ENCODE results near the gene MALRD1. TPM values are rescaled to one million over a fixed set of nuclear protein-coding genes. Genes with fewer than 3 reads are reported as not detected.

The MALRD1 gene
- total RNA-seq, 6 experiments from 2014 or later: 0.29 to 0.49 (median 0.34) TPM; not detected in 2

DNA sequence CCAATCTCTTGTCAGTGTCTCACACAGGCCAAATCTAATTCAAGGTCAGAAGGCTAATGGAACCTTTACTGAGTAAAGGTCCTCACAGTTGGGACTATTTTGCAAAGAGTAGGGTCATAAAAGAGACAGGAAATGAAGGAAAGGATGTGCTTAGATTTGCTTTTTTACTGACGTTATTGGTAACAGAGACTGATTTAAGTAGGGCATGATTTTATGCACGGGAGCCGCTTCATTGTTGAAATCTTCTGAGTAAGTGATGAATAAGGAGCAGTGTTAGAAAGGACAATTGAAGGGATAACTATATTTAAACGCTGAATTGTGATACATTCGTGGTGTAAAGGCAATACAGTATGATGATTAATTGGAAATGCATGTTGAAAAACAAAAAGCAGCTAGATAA lies 261.5 kb downstream of the MALRD1 start:
- no peak overlapping the region for H3K4me3 ChIP-seq
- H3K36me3 ChIP-seq: no peaks in the 10 kb centered on the region
- no peak overlapping the region for H3K27ac ChIP-seq
- no peak for TF ChIP-seq POLR2A (IDR thresholded peaks at IDR 0.05)
- TF ChIP-seq, protein P1, sequence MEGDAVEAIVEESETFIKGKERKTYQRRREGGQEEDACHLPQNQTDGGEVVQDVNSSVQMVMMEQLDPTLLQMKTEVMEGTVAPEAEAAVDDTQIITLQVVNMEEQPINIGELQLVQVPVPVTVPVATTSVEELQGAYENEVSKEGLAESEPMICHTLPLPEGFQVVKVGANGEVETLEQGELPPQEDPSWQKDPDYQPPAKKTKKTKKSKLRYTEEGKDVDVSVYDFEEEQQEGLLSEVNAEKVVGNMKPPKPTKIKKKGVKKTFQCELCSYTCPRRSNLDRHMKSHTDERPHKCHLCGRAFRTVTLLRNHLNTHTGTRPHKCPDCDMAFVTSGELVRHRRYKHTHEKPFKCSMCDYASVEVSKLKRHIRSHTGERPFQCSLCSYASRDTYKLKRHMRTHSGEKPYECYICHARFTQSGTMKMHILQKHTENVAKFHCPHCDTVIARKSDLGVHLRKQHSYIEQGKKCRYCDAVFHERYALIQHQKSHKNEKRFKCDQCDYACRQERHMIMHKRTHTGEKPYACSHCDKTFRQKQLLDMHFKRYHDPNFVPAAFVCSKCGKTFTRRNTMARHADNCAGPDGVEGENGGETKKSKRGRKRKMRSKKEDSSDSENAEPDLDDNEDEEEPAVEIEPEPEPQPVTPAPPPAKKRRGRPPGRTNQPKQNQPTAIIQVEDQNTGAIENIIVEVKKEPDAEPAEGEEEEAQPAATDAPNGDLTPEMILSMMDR (IDR thresholded peaks at IDR 0.05): no peak
- ATAC-seq (no peak), DNase-seq (no peak)
- WGBS (ENCODE audit: insufficient coverage, low coverage, low lambda C conversion rate, missing lambda C conversion rate): 13% methylated on average over 5 of the region's 5 CpGs
- H3K4me1 ChIP-seq: no peaks in the 10 kb centered on the region
- intact Hi-C loops (cut with DNase I): no loop called here
- no peaks in the 10 kb centered on the region for H3K9me3 ChIP-seq
- H3K27me3 ChIP-seq: no peaks in the 10 kb centered on the region

DNA sequence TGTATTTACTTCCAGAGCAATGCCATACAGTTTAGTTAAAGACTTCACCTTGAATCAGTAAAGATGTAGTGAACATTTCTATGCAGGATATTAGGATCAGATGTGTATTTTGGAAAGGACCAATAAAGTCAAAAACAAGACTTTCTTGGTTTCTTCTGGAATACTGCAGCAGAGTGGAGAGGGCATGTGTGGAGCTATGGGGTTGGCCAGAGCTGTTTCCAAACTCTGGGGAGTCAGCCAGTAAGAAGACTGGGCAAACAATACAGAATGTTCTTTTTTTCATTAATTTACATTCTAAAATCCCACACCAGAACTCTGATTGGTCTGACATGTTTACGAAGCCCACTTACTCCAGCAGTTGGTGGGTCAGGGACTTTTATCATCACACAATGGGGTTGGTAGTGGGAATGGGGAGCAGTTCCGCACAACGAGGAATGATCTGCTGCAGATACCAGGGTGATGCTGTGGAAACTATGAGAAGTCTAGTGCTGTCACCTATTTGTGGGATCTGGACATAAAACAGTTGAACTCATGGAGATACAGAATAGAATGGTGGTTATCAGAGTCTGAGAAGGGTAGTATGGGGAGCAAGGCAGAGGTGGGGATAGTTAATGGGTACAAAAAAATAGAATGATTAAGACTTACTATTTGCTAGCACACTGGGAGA lies 267.7 kb downstream of the MALRD1 start:
- WGBS (ENCODE audit: insufficient coverage, low coverage, low lambda C conversion rate, missing lambda C conversion rate): 94% methylated on average over 3 of the region's 3 CpGs
- TF ChIP-seq, protein P1 (IDR thresholded peaks at IDR 0.05): no peak
- intact Hi-C loops (cut with DNase I): no loop called here

DNA sequence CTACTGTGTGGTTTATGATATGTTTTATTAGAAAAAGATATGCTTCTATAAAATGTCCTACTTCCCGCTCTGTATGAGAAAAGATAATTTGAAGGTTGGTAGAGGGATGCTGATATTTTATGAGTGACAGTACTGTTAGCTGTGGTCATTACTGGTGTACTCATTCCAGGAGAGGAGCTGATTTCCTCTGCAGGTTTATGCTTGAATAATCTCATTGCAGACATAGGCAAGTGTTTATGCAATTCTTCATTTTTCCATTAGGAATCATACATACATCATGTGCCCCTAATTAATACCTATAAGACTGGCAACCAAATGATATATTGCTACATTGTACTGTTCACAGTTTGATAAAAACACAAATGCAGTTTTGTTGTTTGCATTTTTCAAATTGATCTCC lies 269.4 kb downstream of the MALRD1 start:
- DNase-seq (no peak), ATAC-seq (no peak)
- Histone ChIP-seq H3K9me3 (no peaks in the 10 kb centered on the region), H3K27ac (no peak overlapping the region), H3K4me1 (no peaks in the 10 kb centered on the region), H3K27me3 (no peaks in the 10 kb centered on the region), H3K4me3 (no peak overlapping the region), H3K36me3 (no peaks in the 10 kb centered on the region)
- 60% methylated on average over 1 of the region's 1 CpG for WGBS (ENCODE audit: insufficient coverage, low coverage, low lambda C conversion rate, missing lambda C conversion rate)
- TF ChIP-seq POLR2A (IDR thresholded peaks at IDR 0.05): no peak
- TF ChIP-seq, protein P1 (IDR thresholded peaks at IDR 0.05): no peak
- intact Hi-C loops (cut with DNase I): no loop called here

More for the DNA sequence above, 267.7 kb downstream of the MALRD1 start:
- no peak for ATAC-seq
- H3K36me3 ChIP-seq: no peaks in the 10 kb centered on the region
- no peak for DNase-seq
- no peak overlapping the region for H3K27ac ChIP-seq
- H3K9me3 ChIP-seq: no peaks in the 10 kb centered on the region
- no peaks in the 10 kb centered on the region for H3K4me1 ChIP-seq
- no peaks in the 10 kb centered on the region for H3K27me3 ChIP-seq
- no peak overlapping the region for H3K4me3 ChIP-seq

DNA sequence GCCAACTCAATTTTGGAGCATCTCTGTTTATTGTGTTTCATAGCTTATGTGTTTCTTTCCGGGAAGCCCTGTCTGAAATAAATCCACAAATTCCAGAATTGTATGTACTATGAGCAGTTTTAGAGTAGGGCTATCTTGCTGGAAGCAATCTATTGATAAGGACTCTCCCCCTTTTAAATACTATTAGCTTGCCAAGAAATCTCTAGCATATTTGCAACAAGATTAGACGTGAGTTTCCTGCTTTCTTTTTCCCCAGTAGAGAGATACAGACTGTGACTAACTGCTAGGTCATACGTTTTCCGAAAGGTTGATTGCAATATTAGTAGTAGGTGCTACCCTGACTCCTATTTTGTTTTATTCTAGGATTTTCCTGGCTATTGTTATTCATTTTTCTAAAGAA lies 277.0 kb downstream of the MALRD1 start:
- no peak for DNase-seq
- Histone ChIP-seq H3K4me1 (no peaks in the 10 kb centered on the region), H3K27ac (no peak overlapping the region), H3K9me3 (no peaks in the 10 kb centered on the region), H3K27me3 (no peaks in the 10 kb centered on the region), H3K4me3 (no peak overlapping the region), H3K36me3 (no peaks in the 10 kb centered on the region)
- no peak for ATAC-seq
- 46% methylated on average over 4 of the region's 4 CpGs for WGBS (ENCODE audit: insufficient coverage, low coverage, low lambda C conversion rate, missing lambda C conversion rate)
- TF ChIP-seq POLR2A (IDR thresholded peaks at IDR 0.05): no peak
- TF ChIP-seq, protein P1 (IDR thresholded peaks at IDR 0.05): no peak
- intact Hi-C loops (cut with DNase I): no loop called here

Data from right lobe of liver (tissue), 6 donors.